Lower leg skin (tissue), 3 donors: ENCODE measurements around the gene OMP.

Source experiments
- CTCF ChIP-seq, 3 donors: fragments of 450-650 bp; IDR thresholded peaks; one replicate each; pipeline ENCODE4 v1.5.1; 2016; ENCODE audit warnings: antibody characterized with exemption in 3 of 3, mild to moderate bottlenecking in 3 of 3, moderate library complexity in 2 of 3
- POLR2A ChIP-seq, 2 donors: fragments of 450-650 bp; IDR thresholded peaks; one replicate each; pipeline ENCODE4 v1.6.1; 2016 to 2017; ENCODE audit warnings: antibody characterized with exemption in 2 of 2, mild to moderate bottlenecking in 1 of 2, moderate library complexity in 1 of 2

GRCh38 chr11:77115956-77116355 is 13.3 kb downstream of the OMP start:
- TF ChIP-seq POLR2A (IDR thresholded peaks at IDR 0.05) (no peak), CTCF (IDR thresholded peaks at IDR 0.05) (no peak)
